Lung (tissue), 12 donors: ENCODE measurements around the gene CAMK4. TPM values are rescaled to one million over a fixed set of nuclear protein-coding genes. Genes with fewer than 3 reads are reported as not detected.

Source experiments
- ATAC-seq: fragments of 200-7000 bp; cut with Tn5 transposase; one replicate; pipeline ENCODE4 v1.9.1; 2020; ENCODE audit warnings: moderate number of reproducible peaks; ENCODE audit not compliant: insufficient read depth, low FRiP score
- DNase-seq, 3 donors: peaks; one replicate each; pipeline ENCODE4 v3.0.0-alpha.2; 2013 to 2017
- H3K27ac ChIP-seq, 2 donors: one replicate each; pipeline ENCODE4 v1.5.1; 2013; ENCODE audit warnings: mild to moderate bottlenecking in 2 of 2, moderate library complexity in 2 of 2, control low read depth in 1 of 2, inconsistent platforms in 1 of 2, low read depth in 1 of 2, low read length in 1 of 2
- H3K27me3 ChIP-seq, 3 donors: one replicate each; pipeline ENCODE4 v1.5.1; 2013; ENCODE audit warnings: low read length in 2 of 3; ENCODE audit not compliant: control insufficient read depth in 3 of 3, insufficient read depth in 3 of 3
- H3K36me3 ChIP-seq, 4 donors: one replicate each; pipeline ENCODE4 v1.5.1; 2013; ENCODE audit warnings: low read length in 4 of 4, mild to moderate bottlenecking in 1 of 4, moderate library complexity in 1 of 4; ENCODE audit not compliant: control insufficient read depth in 4 of 4, insufficient read depth in 4 of 4
- H3K4me1 ChIP-seq, 5 donors: one replicate each; pipeline ENCODE4 v1.5.1; 2013; ENCODE audit warnings: low read length in 5 of 5, mild to moderate bottlenecking in 2 of 5, moderate library complexity in 1 of 5; ENCODE audit not compliant: control insufficient read depth in 5 of 5, insufficient read depth in 5 of 5
- H3K4me3 ChIP-seq: one replicate; pipeline ENCODE4 v1.5.1; 2013; ENCODE audit warnings: mild to moderate bottlenecking, control low read depth, moderate library complexity
- H3K9ac ChIP-seq, 2 donors: one replicate each; pipeline ENCODE4 v1.5.1; 2013; ENCODE audit warnings: low read length in 2 of 2, control low read depth in 1 of 2; ENCODE audit not compliant: insufficient read depth in 1 of 2
- H3K9me3 ChIP-seq, 4 donors: one replicate each; pipeline ENCODE4 v1.5.1; 2013; ENCODE audit warnings: low read length in 3 of 4, mild to moderate bottlenecking in 1 of 4, moderate library complexity in 1 of 4; ENCODE audit not compliant: control insufficient read depth in 4 of 4, insufficient read depth in 3 of 4
- WGBS, 2 donors: extraction: QIAGEN DNeasy Blood & Tissue Kit; methylation state at CpG; one replicate each; pipeline ENCODE4 v1.1.7; 2013; 5-methylcytosine and 5-hydroxymethylcytosine counted together
- polyA plus RNA-seq, 2 donors: library from polyadenylated mRNA; stranded (reverse); fragments of 200-250 nt; gene quantifications; one replicate each; pipeline ENCODE4 v1.2.1, GENCODE V29; 2013
- total RNA-seq, 2 donors: library from RNA; depleted of rRNA in 1 of 2; stranded (reverse); fragments of >200 nt in 1 of 2; gene quantifications; one replicate each; pipeline ENCODE4 v1.2.1, GENCODE V29; 2014 to 2021
- TF ChIP-seq, protein P1 (sequence below): IDR thresholded peaks from 2 replicates; pipeline ENCODE4 v1.5.1; 2012; ENCODE audit warnings: mild to moderate bottlenecking; ENCODE audit errors: control extremely low read depth, extremely low read depth
- donor health status: control.
- donor health status: control.
- donor health status: Bipolar disorder and iron deficiency.
- donor health status: healthy.
- donor health status: DM: yes; HTN: yes; CAD: no.

CAMK4 gene
- total and polyA plus RNA-seq, 4 donors = 0.18 to 27.7 (median 0.73) TPM

DNA sequence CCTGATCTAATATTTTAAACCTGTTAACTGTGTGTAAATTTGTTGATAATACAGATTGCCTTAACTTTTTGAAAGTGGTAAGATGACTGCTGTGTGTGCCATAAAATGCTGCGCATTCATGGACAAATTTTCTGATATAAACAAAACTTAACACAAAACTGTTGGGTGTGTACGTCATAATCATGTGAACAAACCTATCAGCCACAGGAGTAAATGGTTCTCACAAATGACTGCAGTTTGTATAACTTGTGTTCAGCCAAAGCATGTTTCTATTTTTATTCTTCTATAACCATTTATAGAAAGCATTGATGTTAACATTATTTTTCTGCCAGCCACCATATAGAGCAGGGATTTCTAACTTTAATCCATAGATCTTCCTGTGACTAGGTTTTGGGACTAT lies 21.5 kb downstream of the CAMK4 start:
- no peaks in the 10 kb centered on the region for H3K27me3 ChIP-seq
- TF ChIP-seq, protein P1, sequence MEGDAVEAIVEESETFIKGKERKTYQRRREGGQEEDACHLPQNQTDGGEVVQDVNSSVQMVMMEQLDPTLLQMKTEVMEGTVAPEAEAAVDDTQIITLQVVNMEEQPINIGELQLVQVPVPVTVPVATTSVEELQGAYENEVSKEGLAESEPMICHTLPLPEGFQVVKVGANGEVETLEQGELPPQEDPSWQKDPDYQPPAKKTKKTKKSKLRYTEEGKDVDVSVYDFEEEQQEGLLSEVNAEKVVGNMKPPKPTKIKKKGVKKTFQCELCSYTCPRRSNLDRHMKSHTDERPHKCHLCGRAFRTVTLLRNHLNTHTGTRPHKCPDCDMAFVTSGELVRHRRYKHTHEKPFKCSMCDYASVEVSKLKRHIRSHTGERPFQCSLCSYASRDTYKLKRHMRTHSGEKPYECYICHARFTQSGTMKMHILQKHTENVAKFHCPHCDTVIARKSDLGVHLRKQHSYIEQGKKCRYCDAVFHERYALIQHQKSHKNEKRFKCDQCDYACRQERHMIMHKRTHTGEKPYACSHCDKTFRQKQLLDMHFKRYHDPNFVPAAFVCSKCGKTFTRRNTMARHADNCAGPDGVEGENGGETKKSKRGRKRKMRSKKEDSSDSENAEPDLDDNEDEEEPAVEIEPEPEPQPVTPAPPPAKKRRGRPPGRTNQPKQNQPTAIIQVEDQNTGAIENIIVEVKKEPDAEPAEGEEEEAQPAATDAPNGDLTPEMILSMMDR = no peak
- no peak overlapping the region for H3K4me3 ChIP-seq
- no peaks in the 10 kb centered on the region for H3K4me1 ChIP-seq
- WGBS, 2 donors = 90% methylated on average over 2 of the region's 2 CpGs
- no peak for DNase-seq
- no peak overlapping the region for H3K9ac ChIP-seq
- H3K9me3 ChIP-seq = no peaks in the 10 kb centered on the region
- no peak overlapping the region for H3K27ac ChIP-seq
- H3K36me3 ChIP-seq = no peaks in the 10 kb centered on the region
- ATAC-seq = no peak

DNA sequence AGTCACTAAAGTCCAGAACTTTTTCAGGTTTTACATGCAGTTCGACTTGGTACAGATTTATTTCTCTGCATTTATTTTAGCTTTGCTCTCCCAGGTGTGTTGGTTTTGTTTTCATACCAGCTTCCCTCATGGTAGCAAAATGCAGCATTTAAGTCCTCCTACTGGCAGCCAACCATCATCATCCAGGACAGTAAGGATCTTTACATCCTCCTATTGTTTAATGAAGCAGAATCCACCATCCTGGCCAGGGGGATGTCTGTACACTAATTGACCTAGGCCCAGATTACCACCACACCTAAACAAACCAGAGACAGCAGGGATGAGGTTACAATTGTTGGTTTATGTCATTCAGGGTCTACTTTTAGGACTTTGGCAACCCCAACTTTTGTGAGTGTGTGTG lies 22.3 kb downstream of the CAMK4 start:
- H3K36me3 ChIP-seq = no peaks in the 10 kb centered on the region
- 91 to 93% methylated on average over 1 of the region's 1 CpG for WGBS, 2 donors
- no peak for DNase-seq

DNA sequence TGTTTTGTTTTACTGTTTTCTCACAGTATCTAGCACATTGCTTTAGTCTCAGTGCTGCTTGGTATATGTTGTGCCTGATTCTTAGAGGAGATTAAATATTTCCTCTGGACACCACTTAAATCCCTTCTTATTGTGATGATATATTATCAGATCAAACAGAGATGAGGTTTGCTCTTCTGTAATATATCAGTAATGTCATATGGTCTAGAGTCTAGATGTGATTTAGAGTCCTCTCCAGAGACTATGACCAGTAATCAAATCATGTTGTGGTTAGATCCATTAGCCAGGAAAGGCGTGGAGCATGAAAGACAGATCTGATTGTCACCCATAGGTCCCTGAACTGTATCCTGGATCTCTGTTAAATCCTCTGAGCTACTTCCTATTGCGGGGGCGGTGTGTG lies 24.4 kb downstream of the CAMK4 start:
- Histone ChIP-seq H3K4me1 (no peaks in the 10 kb centered on the region), H3K9me3 (no peaks in the 10 kb centered on the region), H3K4me3 (no peak overlapping the region), H3K27ac (no peak overlapping the region), H3K36me3 (no peaks in the 10 kb centered on the region), H3K27me3 (no peaks in the 10 kb centered on the region), H3K9ac (no peak overlapping the region)
- DNase-seq (no peak), ATAC-seq (no peak)
- 84 to 96% methylated on average over 3 of the region's 3 CpGs for WGBS, 2 donors
- TF ChIP-seq, protein P1 = no peak

More for the DNA sequence above, 22.3 kb downstream of the CAMK4 start:
- Histone ChIP-seq H3K4me1 (no peaks in the 10 kb centered on the region), H3K27me3 (no peaks in the 10 kb centered on the region), H3K4me3 (no peak overlapping the region), H3K9me3 (no peaks in the 10 kb centered on the region), H3K9ac (no peak overlapping the region), H3K27ac (no peak overlapping the region)
- ATAC-seq = no peak
- TF ChIP-seq, protein P1 = no peak

DNA sequence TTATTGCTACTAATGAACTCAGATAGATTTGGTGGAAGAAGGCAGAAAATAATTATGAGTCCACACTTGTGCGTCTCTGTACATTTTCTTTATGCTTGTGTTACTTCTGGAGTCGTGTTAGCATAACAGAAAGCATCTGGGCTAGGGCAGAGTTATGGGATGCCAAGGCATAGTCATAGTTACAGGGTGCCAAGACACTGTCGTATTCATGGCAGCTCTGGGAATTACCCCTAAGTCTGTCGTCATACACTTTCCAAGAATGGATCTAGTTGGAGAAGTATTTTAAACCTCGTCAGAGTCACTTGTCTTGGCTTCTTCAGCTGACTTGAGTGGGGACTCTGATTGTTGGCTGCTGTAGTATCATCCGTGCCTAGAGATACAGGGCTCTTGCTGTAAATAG lies 27.7 kb downstream of the CAMK4 start:
- TF ChIP-seq, protein P1 = no peak
- WGBS, 2 donors = 78 to 87% methylated on average over 6 of the region's 6 CpGs
- no peaks in the 10 kb centered on the region for H3K27me3 ChIP-seq
- ATAC-seq (no peak), DNase-seq (no peak)
- no peak overlapping the region for H3K4me3 ChIP-seq
- H3K9me3 ChIP-seq = peaks cover 0 to 5% (median 0%) of the 10 kb centered on the region in 4 donors
- no peak overlapping the region for H3K27ac ChIP-seq
- no peak overlapping the region for H3K9ac ChIP-seq
- H3K36me3 ChIP-seq = no peaks in the 10 kb centered on the region
- H3K4me1 ChIP-seq = peaks cover 0 to 12% (median 0%) of the 10 kb centered on the region in 5 donors
